ENCODE measurements around the gene SEC31A.

- TF ChIP-seq POLR2AphosphoS5 (IDR thresholded peaks at IDR 0.05) (no peak), POLR2A (IDR thresholded peaks at IDR 0.05) (no peak)
- TF ChIP-seq, protein P1, sequence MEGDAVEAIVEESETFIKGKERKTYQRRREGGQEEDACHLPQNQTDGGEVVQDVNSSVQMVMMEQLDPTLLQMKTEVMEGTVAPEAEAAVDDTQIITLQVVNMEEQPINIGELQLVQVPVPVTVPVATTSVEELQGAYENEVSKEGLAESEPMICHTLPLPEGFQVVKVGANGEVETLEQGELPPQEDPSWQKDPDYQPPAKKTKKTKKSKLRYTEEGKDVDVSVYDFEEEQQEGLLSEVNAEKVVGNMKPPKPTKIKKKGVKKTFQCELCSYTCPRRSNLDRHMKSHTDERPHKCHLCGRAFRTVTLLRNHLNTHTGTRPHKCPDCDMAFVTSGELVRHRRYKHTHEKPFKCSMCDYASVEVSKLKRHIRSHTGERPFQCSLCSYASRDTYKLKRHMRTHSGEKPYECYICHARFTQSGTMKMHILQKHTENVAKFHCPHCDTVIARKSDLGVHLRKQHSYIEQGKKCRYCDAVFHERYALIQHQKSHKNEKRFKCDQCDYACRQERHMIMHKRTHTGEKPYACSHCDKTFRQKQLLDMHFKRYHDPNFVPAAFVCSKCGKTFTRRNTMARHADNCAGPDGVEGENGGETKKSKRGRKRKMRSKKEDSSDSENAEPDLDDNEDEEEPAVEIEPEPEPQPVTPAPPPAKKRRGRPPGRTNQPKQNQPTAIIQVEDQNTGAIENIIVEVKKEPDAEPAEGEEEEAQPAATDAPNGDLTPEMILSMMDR (IDR thresholded peaks at IDR 0.05): no peak
Measured at GRCh38 chr4:82891707-82892466, 934 bp upstream of the SEC31A start.

Data from breast epithelium (tissue), 3 donors.